ENCODE results near the gene PIGA. TPM values are rescaled to one million over a fixed set of nuclear protein-coding genes. Genes with fewer than 3 reads are reported as not detected.

PIGA gene
- total RNA-seq, 4 donors from 2014 or later, result 3.2 to 6.6 (median 4.2) TPM

DNA sequence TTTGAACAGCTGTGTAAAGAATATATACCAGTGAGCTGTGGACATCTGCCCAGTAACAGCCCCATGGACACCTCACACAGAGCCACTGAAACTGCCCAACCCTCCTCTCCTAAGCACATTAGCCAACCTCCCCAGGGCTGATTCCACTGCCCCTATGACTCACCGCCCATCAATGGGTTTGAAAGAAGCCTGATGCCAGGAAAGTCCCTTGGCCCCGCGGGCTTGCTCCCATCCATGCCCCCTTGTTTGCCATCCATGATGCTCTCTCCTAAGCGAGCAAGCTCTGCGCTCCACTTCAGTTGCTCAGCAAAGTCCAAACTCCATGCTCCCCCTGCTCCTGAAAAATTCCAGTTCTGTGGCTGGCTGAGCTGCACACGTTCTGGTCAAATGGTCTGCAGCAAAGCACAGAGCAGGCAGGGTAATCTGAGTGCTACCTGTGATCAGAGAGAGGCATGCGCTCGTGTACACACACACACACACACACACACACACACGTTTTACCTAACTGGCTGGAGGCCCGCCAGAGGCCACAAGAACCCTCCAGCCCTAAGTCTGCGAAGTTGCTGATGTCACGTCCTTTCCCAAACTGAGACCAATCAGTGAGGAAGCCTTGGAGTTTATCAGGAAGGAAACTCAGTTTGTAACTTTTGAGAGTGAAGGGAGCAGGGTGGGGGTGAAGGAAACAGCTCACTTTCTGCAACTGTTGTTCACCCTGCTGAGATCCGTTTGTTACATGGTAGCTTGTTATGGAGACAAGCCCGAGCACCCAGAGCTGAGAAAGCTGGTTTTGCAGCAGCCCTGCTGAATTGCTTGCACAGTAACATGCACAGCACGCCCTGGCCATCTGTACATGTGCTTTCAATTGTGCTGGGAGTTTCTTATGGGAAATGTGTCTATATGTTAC, 65.5 kb downstream of the PIGA start, which contains the start of gene ASB9:
ASB9 (minus strand) TSS at position 466 of the 904 bp plus-strand sequence; CDS start at position 257, 209 bp downstream.
- no peaks in the 10 kb centered on the region for H3K27me3 ChIP-seq
- peak within 1 kb of the TSS in 2 of 4 donors; percentile 6 to 40 for H3K27ac ChIP-seq (replicated peaks in 1 of 4)
- peaks cover 0 to 10% (median 6%) of the 10 kb centered on the region in 4 donors for H3K4me1 ChIP-seq
- intact Hi-C loops (cut with DNase I), result no loop called here
- DNase-seq (ENCODE audit: extremely low spot score), result no peak
- 37% methylated on average over 13 of the region's 15 CpGs for WGBS
- H3K9me3 ChIP-seq, result peaks cover 0 to 4% (median 0%) of the 10 kb centered on the region in 4 donors
- H3K4me3 ChIP-seq, result peak within 1 kb of the TSS; percentile 10 to 32 (median 16)
- no peaks in the 10 kb centered on the region for H3K36me3 ChIP-seq
- TF ChIP-seq CTCF (IDR thresholded peaks at IDR 0.05) (no peak), POLR2A (IDR thresholded peaks at IDR 0.05; ENCODE audit: low read depth) (no peak), EP300 (IDR thresholded peaks at IDR 0.05) (no peak), POLR2AphosphoS5 (IDR thresholded peaks at IDR 0.05) (no peak)

Other genes starting within 250 kb of the PIGA start
- gene ASB9, start 65.4 kb downstream of the PIGA start, total RNA-seq, result 1 to 10 TPM; 2.1 to 3.9 (median 2.6) TPM
- not detected for gene ASB11, start 19.9 kb downstream of the PIGA start, total RNA-seq
- 1 to 10 TPM; 1.8 to 6.0 (median 3.7) TPM for gene VEGFD, start 48.9 kb upstream of the PIGA start, total RNA-seq
- gene PIR, start 157.8 kb upstream of the PIGA start, total RNA-seq, result 10 to 100 TPM; 12.1 to 24.9 (median 19.3) TPM
- 1 to 10 TPM; 2.0 to 2.9 (median 2.7) TPM for gene BMX, start 165.3 kb upstream of the PIGA start, total RNA-seq

All from esophagus muscularis mucosa (tissue), 4 donors.